ENCODE data around the gene PHYH.

DNA sequence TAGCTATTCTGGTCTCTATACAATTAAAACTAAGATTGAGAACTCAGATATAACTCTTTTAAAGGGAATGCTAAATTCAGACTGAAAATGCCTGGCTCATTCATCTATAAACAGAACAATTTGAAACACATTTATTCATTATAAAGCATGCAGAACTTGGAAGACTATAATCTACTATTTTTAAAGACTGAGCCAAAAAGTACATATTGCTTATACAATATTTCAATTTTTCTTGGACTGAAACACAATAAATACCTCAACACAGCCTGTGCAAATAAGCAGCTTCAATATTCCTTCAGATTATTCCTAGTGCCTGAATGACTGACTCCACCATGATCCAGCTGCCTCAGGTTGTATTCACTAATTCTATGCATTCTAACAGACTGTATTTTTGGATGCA is 15.5 kb upstream of the PHYH start:
- TF ChIP-seq, protein P1, sequence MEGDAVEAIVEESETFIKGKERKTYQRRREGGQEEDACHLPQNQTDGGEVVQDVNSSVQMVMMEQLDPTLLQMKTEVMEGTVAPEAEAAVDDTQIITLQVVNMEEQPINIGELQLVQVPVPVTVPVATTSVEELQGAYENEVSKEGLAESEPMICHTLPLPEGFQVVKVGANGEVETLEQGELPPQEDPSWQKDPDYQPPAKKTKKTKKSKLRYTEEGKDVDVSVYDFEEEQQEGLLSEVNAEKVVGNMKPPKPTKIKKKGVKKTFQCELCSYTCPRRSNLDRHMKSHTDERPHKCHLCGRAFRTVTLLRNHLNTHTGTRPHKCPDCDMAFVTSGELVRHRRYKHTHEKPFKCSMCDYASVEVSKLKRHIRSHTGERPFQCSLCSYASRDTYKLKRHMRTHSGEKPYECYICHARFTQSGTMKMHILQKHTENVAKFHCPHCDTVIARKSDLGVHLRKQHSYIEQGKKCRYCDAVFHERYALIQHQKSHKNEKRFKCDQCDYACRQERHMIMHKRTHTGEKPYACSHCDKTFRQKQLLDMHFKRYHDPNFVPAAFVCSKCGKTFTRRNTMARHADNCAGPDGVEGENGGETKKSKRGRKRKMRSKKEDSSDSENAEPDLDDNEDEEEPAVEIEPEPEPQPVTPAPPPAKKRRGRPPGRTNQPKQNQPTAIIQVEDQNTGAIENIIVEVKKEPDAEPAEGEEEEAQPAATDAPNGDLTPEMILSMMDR (conservative IDR thresholded peaks at IDR 0.05; ENCODE audit: low read depth, low read length): no peak
- TF ChIP-seq EZH2 (IDR thresholded peaks at IDR 0.05; ENCODE audit: low read length, unreplicated experiment): no peak
